Spleen (tissue), 11 donors: ENCODE data around the gene RALB. TPM values are rescaled to one million over a fixed set of nuclear protein-coding genes. Genes with fewer than 3 reads are reported as not detected.
A peak's percentile ranks its signal among the peaks of the same experiment; 100 is the strongest.

Source experiments
- DNase-seq: peaks from one replicate; pipeline ENCODE4 v3.0.0-alpha.2; 2020
- H3K27ac ChIP-seq, 8 donors: fragments of 200-600 bp; sonication (generic) in 7 of 8; 1 replicate in 4 of 8; 2 replicates in 4 of 8; pipeline versions ENCODE4 v1.5.0 to v1.8.0; 2016 to 2021; ENCODE audit warnings: inconsistent platforms in 4 of 8, mild to moderate bottlenecking in 4 of 8, moderate library complexity in 1 of 8
- H3K27me3 ChIP-seq, 7 donors: fragments of 200-600 bp; sonication (generic) in 6 of 7; replicated peaks in 1 of 7; 1 replicate in 4 of 7; 2 replicates in 3 of 7; pipeline versions ENCODE4 v1.5.0 to v1.8.0; 2016 to 2021; ENCODE audit warnings: inconsistent platforms in 3 of 7, mild to moderate bottlenecking in 1 of 7
- H3K36me3 ChIP-seq, 6 donors: fragments of 200-600 bp; sonication (generic) in 5 of 6; 1 replicate in 4 of 6; 2 replicates in 2 of 6; pipeline versions ENCODE4 v1.5.0 to v1.8.0; 2016 to 2021; ENCODE audit warnings: inconsistent platforms in 2 of 6
- H3K4me1 ChIP-seq, 6 donors: fragments of 200-600 bp; sonication (generic) in 5 of 6; 1 replicate in 3 of 6; 2 replicates in 3 of 6; pipeline versions ENCODE4 v1.5.0 to v1.8.0; 2016 to 2021; ENCODE audit warnings: inconsistent platforms in 3 of 6
- H3K4me3 ChIP-seq, 8 donors: fragments of 200-600 bp; sonication (generic) in 7 of 8; 1 replicate in 4 of 8; 2 replicates in 4 of 8; pipeline versions ENCODE4 v1.5.0 to v1.8.0; 2016 to 2021; ENCODE audit warnings: inconsistent platforms in 4 of 8, mild to moderate bottlenecking in 4 of 8, moderate library complexity in 2 of 8
- H3K9me3 ChIP-seq, 8 donors: fragments of 200-600 bp; sonication (generic) in 7 of 8; 1 replicate in 4 of 8; 2 replicates in 4 of 8; pipeline versions ENCODE4 v1.5.0 to v1.8.0; 2016 to 2021; ENCODE audit warnings: inconsistent platforms in 4 of 8
- POLR2A ChIP-seq, 3 donors: fragments of 450-650 bp; IDR thresholded peaks; one replicate each; pipeline ENCODE4 v1.5.1; 2017; ENCODE audit warnings: antibody characterized with exemption in 3 of 3, mild to moderate bottlenecking in 1 of 3
- POLR2AphosphoS5 ChIP-seq, 3 donors: sonication (generic); formaldehyde crosslinking; IDR thresholded peaks; one replicate each; pipeline ENCODE4 v1.5.1; 2017; ENCODE audit warnings: antibody characterized with exemption in 3 of 3
- WGBS, 5 donors: extraction: QIAGEN DNeasy Blood & Tissue Kit in 3 of 5; methylation state at CpG; one replicate each; pipeline versions ENCODE4 v1.1.5 to v1.1.7; 2013 to 2018; 5-methylcytosine and 5-hydroxymethylcytosine counted together
- intact Hi-C: fragments of 100-400 bp; cut with DNase I; formaldehyde crosslinking; loops from one replicate; pipeline ENCODE4 v1.15.0; 2023; ENCODE audit warnings: low total_unique reads
- polyA plus RNA-seq, 3 donors: library from polyadenylated mRNA; stranded (reverse); fragments of 200-250 nt; gene quantifications; one replicate each; pipeline ENCODE4 v1.2.1, GENCODE V29; 2013
- total RNA-seq, 7 donors: library from RNA; depleted of rRNA in 3 of 7; stranded (reverse); fragments of >200 nt in 3 of 7; fragmentation: NEBNext Ultra II Directional in 4 of 7; extraction: Animal tissue kit (Norgen Biotek cat#: 25700) in 4 of 7; gene quantifications; one replicate each; pipeline versions ENCODE4 v1.1.0 to v1.2.1, GENCODE V29; 2016 to 2021
- TF ChIP-seq, protein P1 (sequence below), 11 experiments: fragments of 200-600 bp in 7 of 11; fragments of 450-650 bp in 4 of 11; sonication (generic) in 4 of 11; IDR thresholded peaks in 8 of 11; conservative IDR thresholded peaks in 3 of 11; 1 replicate in 7 of 11; 2 replicates in 4 of 11; pipeline versions ENCODE4 v1.4.0 to v1.8.0; 2016 to 2021; ENCODE audit warnings: antibody characterized with exemption in 11 of 11, inconsistent platforms in 4 of 11, mild to moderate bottlenecking in 1 of 11
- donor health status: healthy with polysubstance abuse.
- donor health status: DM: no; HTN: no; CAD: no; lungs with moderate emphysema.
- donor health status: DM: no; HTN: no; CAD: no.
- donor health status: Bipolar disorder and iron deficiency.
- donor health status: healthy.
- donor health status: DM: no; HTN: no; CAD: no.
- donor health status: DM: yes; HTN: yes; CAD: no.

RALB gene
- total and polyA plus RNA-seq, 10 donors, result 26.6 to 126 (median 79.5) TPM

DNA sequence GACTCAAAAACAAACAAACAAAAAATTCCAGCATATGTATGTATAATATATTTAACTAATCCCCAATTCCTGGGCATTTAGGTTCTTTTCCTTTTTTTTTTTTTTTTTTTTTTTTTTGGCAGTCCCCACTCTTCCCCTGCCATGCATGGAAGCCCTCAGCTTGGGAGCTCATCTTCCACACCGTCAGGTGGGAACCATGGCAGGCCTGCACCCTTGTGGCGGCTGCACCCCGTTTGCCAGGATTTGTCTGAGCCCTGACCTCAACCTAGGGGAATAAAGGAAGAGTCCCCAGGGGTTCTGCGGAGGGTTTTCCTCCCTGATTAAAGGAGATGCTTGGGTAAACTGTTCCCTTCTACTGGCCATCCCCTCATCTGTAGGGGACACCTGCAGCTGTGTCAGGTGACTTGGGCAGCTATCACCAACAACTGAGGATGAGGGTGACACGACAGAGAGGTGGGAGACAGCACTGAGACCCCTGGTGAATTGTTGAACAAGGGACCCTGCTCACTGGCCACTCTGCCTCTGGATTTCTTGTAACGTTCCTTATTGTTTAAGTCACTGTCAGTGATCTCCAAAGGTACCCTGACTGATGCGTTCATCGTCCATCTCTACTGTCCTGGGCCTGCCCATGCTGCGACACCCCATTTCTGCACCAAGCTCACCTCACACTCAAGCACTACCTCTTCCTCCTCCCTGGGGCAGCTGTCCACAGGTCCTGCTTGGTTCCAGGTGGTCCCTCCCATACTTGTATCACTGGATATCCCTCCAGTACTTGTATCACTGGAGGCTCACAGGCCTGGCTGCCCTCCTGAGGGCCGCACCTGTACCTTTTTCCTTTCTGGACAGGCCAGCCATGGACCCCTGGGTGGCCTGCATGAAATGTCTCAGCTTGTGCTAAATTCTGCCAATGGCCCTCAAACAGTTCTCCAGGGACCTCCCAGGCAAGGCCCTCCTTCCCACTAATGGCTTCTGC, 44.0 kb upstream of the RALB start:
- Histone ChIP-seq H3K4me1 (peaks cover 0 to 48% (median 20%) of the 10 kb centered on the region in 6 donors), H3K27me3 (no peaks in the 10 kb centered on the region), H3K9me3 (no peaks in the 10 kb centered on the region), H3K4me3 (no peak overlapping the region), H3K36me3 (no peaks in the 10 kb centered on the region), H3K27ac (peak overlapping the region in 1 of 8 donors; percentile 88)
- WGBS, 5 donors, result 93 to 98% (median 94%) methylated on average over 9 to 10 of the region's 10 CpGs
- no peak for DNase-seq
- TF ChIP-seq POLR2AphosphoS5 (IDR thresholded peaks at IDR 0.05), result no peak
- TF ChIP-seq POLR2A (IDR thresholded peaks at IDR 0.05), result no peak
- TF ChIP-seq, protein P1, sequence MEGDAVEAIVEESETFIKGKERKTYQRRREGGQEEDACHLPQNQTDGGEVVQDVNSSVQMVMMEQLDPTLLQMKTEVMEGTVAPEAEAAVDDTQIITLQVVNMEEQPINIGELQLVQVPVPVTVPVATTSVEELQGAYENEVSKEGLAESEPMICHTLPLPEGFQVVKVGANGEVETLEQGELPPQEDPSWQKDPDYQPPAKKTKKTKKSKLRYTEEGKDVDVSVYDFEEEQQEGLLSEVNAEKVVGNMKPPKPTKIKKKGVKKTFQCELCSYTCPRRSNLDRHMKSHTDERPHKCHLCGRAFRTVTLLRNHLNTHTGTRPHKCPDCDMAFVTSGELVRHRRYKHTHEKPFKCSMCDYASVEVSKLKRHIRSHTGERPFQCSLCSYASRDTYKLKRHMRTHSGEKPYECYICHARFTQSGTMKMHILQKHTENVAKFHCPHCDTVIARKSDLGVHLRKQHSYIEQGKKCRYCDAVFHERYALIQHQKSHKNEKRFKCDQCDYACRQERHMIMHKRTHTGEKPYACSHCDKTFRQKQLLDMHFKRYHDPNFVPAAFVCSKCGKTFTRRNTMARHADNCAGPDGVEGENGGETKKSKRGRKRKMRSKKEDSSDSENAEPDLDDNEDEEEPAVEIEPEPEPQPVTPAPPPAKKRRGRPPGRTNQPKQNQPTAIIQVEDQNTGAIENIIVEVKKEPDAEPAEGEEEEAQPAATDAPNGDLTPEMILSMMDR (IDR thresholded peaks at IDR 0.05 in 8 of 11, conservative IDR thresholded peaks at IDR 0.05 in 3 of 11), result no peak
- intact Hi-C loops, result no loop called here

DNA sequence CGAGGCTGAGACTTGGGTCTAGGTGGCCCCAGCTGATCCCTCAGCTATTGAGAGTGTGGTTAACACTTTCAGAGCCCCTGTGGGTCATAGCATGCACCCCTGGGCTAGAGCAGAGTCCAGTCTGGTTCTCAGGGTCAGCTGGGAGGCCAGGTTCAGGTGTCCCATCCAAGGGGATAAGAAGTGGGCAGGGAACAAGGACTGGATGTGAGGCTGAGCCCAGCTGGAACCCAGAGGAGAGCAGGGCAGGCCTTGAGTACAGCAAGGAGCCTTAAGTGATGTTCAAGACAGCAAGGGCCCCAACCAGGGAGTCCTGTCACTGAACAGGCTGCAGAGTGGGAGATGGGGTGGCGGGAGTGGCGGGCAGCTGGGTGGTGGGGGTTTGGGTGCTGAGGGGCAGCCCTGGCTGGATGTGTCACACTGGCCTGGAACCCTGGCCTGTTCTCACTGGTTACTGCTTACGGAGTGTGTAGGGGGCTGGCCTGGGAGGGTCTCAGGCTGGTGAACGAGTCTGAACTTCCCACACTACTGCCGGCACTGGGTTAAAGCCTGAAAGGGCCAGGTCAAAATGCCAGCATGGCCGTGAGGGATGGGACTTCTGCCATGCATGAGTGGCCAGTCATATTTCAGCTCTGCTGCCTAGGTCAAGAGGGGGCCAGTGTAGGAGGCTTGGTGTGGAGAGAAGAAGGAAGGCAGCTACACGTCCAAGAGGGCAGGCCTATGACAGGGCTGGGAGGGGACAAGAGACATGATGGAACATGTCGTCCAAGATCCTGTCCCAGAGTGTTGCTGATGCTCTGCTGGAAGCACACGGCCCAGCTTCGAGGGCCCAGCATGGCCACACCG, 43.0 kb upstream of the RALB start:
- intact Hi-C loops, result no loop called here
- TF ChIP-seq, protein P1 (IDR thresholded peaks at IDR 0.05 in 8 of 11, conservative IDR thresholded peaks at IDR 0.05 in 3 of 11), result no peak
- no peak for TF ChIP-seq POLR2A (IDR thresholded peaks at IDR 0.05)
- peak in 2 of 3 donors; percentile 14 to 77 for TF ChIP-seq POLR2AphosphoS5 (IDR thresholded peaks at IDR 0.05)
- DNase-seq, result peak; percentile 83
- peak overlapping the region in 6 of 8 donors; percentile 20 to 88 (median 74) for H3K27ac ChIP-seq
- H3K4me3 ChIP-seq, result peak overlapping the region in 1 of 8 donors; percentile 24
- WGBS, 5 donors, result 58 to 66% (median 62%) methylated on average over 12 of the region's 12 CpGs
- H3K9me3 ChIP-seq, result no peaks in the 10 kb centered on the region
- no peaks in the 10 kb centered on the region for H3K27me3 ChIP-seq
- peaks cover 0 to 38% (median 12%) of the 10 kb centered on the region in 6 donors for H3K4me1 ChIP-seq
- H3K36me3 ChIP-seq, result no peaks in the 10 kb centered on the region

DNA sequence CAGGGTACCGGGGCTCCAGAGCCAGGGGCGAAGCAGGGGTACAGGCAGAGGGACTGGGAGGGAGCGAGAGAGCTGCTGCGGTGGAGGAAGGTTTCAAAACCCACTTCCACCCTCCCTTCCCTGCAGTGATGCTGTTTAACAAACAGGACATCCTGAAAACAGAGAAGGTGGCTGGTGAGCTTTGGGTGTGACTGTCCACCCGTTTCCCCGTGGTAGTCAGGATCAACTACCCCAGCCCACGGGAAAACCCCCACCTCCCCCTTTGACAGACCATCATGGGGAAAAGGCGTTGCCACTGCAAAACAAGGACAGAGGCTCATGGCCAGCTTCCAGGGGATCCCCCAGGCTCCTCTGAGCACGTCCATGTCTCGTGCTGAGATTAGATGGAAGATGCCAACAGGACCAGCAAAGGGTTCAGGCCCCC, 42.4 kb upstream of the RALB start:
- WGBS, 5 donors, result 18 to 34% (median 21%) methylated on average over 10 of the region's 10 CpGs
- TF ChIP-seq POLR2AphosphoS5 (IDR thresholded peaks at IDR 0.05), result peak in 1 of 3 donors; percentile 23
- TF ChIP-seq, protein P1 (IDR thresholded peaks at IDR 0.05 in 8 of 11, conservative IDR thresholded peaks at IDR 0.05 in 3 of 11), result no peak
- no peak for TF ChIP-seq POLR2A (IDR thresholded peaks at IDR 0.05)
- Histone ChIP-seq H3K4me3 (peak overlapping the region in 1 of 8 donors; percentile 24), H3K27ac (peak overlapping the region in 6 of 8 donors; percentile 20 to 88 (median 74)), H3K27me3 (no peaks in the 10 kb centered on the region), H3K36me3 (no peaks in the 10 kb centered on the region), H3K4me1 (peaks cover 0 to 34% (median 11%) of the 10 kb centered on the region in 6 donors), H3K9me3 (no peaks in the 10 kb centered on the region)
- intact Hi-C loops, result no loop called here
- no peak for DNase-seq
